Activated CD4-positive, CD25-positive, alpha-beta regulatory T cell (primary cell): ENCODE measurements around the gene PCDHGA1.

Source experiments
- DNase-seq, 4 experiments: peaks; one replicate each; lab custom pipeline; 2025; lab: John Stamatoyannopoulos, UW

PCDHGA1 gene

GRCh38 chr5:141490771-141491170 lies 160.5 kb downstream of the PCDHGA1 start:
- DNase-seq = no peak

GRCh38 chr5:141491323-141492167 lies 161.2 kb downstream of the PCDHGA1 start:
- DNase-seq = no peak

GRCh38 chr5:141492168-141492885 lies 162.0 kb downstream of the PCDHGA1 start:
- no peak for DNase-seq

- DNase-seq = no peak
Observed at GRCh38 chr5:141493500-141494422, 163.4 kb downstream of the PCDHGA1 start.

- DNase-seq = no peak
Observed at GRCh38 chr5:141494761-141495452, 164.6 kb downstream of the PCDHGA1 start.

- DNase-seq = no peak
Observed at GRCh38 chr5:141495453-141495811, 165.1 kb downstream of the PCDHGA1 start.

GRCh38 chr5:141496038-141496437 lies 165.7 kb downstream of the PCDHGA1 start:
- no peak for DNase-seq

GRCh38 chr5:141501761-141502160 lies 171.4 kb downstream of the PCDHGA1 start:
- no peak for DNase-seq

- no peak for DNase-seq
Observed at GRCh38 chr5:141503681-141504080, 173.4 kb downstream of the PCDHGA1 start.

- no peak for DNase-seq
Observed at GRCh38 chr5:141504216-141504615, 173.9 kb downstream of the PCDHGA1 start.

- DNase-seq = no peak
Observed at GRCh38 chr5:141506381-141507155, 176.3 kb downstream of the PCDHGA1 start.

- DNase-seq = no peak
Observed at GRCh38 chr5:141507387-141508091, 177.2 kb downstream of the PCDHGA1 start.

- no peak for DNase-seq
Observed at GRCh38 chr5:141508440-141508797, 178.1 kb downstream of the PCDHGA1 start.

GRCh38 chr5:141508798-141509611 lies 178.7 kb downstream of the PCDHGA1 start:
- DNase-seq = no peak

GRCh38 chr5:141510160-141510559 lies 179.8 kb downstream of the PCDHGA1 start:
- no peak for DNase-seq

GRCh38 chr5:141510850-141511601 lies 180.7 kb downstream of the PCDHGA1 start:
- DNase-seq = no peak

GRCh38 chr5:141511771-141512325 lies 181.5 kb downstream of the PCDHGA1 start:
- DNase-seq = no peak

GRCh38 chr5:141512390-141512910 lies 182.1 kb downstream of the PCDHGA1 start:
- DNase-seq = peak; percentile 69 to 88 (median 75)
